Neural progenitor cell (in vitro differentiated cells): ENCODE measurements around the gene ATP10B. TPM values are rescaled to one million over a fixed set of nuclear protein-coding genes. Genes with fewer than 3 reads are reported as not detected.
A peak's percentile ranks its signal among the peaks of the same experiment; 100 is the strongest.

Experiments
- DNase-seq: peaks from one replicate; pipeline ENCODE4 v3.0.0-alpha.2; 2016; ENCODE audit warnings: low spot score
- H2AFZ ChIP-seq: fragments of 200-600 bp; sonication (generic); replicated peaks from 2 replicates; pipeline ENCODE4 v1.6.1; 2016; ENCODE audit warnings: antibody characterized with exemption
- H3F3A ChIP-seq: fragments of 200-600 bp; sonication (generic); 2 replicates; pipeline ENCODE4 v1.6.1; 2016; ENCODE audit warnings: antibody characterized with exemption, low read depth
- H3K27ac ChIP-seq: fragments of 200-600 bp; sonication (generic); 2 replicates; pipeline ENCODE4 v1.5.1; 2016; ENCODE audit warnings: mild to moderate bottlenecking
- H3K27me3 ChIP-seq: fragments of 200-600 bp; sonication (generic); 2 replicates; pipeline ENCODE4 v1.6.1; 2016; ENCODE audit warnings: mild to moderate bottlenecking, moderate library complexity
- H3K36me3 ChIP-seq: fragments of 200-600 bp; sonication (generic); 2 replicates; pipeline ENCODE4 v1.5.1; 2016
- H3K4me1 ChIP-seq: fragments of 200-600 bp; sonication (generic); 2 replicates; pipeline ENCODE4 v1.6.1; 2016; ENCODE audit warnings: mixed run types
- H3K4me2 ChIP-seq: fragments of 200-600 bp; sonication (generic); 2 replicates; pipeline ENCODE4 v1.6.1; 2016
- H3K4me3 ChIP-seq: fragments of 200-600 bp; sonication (generic); 2 replicates; pipeline ENCODE4 v1.5.1; 2016
- H3K79me2 ChIP-seq: fragments of 200-600 bp; sonication (generic); 2 replicates; pipeline ENCODE4 v1.6.1; 2016; ENCODE audit warnings: low read depth
- H3K9ac ChIP-seq: fragments of 200-600 bp; sonication (generic); 2 replicates; pipeline ENCODE4 v1.6.1; 2016
- H3K9me3 ChIP-seq: fragments of 200-600 bp; sonication (generic); 2 replicates; pipeline ENCODE4 v1.5.1; 2016; ENCODE audit warnings: low read depth
- H4K20me1 ChIP-seq: fragments of 200-600 bp; sonication (generic); 2 replicates; pipeline ENCODE4 v1.6.1; 2016; ENCODE audit warnings: low read depth
- H3K27ac Mint-ChIP-seq: 3 replicates; pipeline ENCODE4 v1.8.0; 2021; ENCODE audit warnings: mixed read lengths
- H3K27me3 Mint-ChIP-seq: 2 replicates; pipeline ENCODE4 v1.8.0; 2022; ENCODE audit warnings: low read depth, mild to moderate bottlenecking, inconsistent platforms, moderate library complexity, mixed read lengths; ENCODE audit not compliant: insufficient read depth
- H3K36me3 Mint-ChIP-seq: 3 replicates; pipeline ENCODE4 v1.8.0; 2021; ENCODE audit warnings: mixed read lengths
- H3K4me1 Mint-ChIP-seq: 3 replicates; pipeline ENCODE4 v1.8.0; 2021; ENCODE audit warnings: mixed read lengths
- H3K4me3 Mint-ChIP-seq: 3 replicates; pipeline ENCODE4 v1.8.0; 2021; ENCODE audit warnings: mild to moderate bottlenecking, moderate library complexity, mixed read lengths
- H3K9me3 Mint-ChIP-seq: 3 replicates; pipeline ENCODE4 v1.8.0; 2020; ENCODE audit warnings: mixed read lengths
- CTCF ChIP-seq: fragments of 200-600 bp; sonication (generic); IDR thresholded peaks from 2 replicates; pipeline ENCODE4 v1.5.1; 2017; ENCODE audit warnings: antibody characterized with exemption, mild to moderate bottlenecking
- EZH2 ChIP-seq: fragments of 200-600 bp; sonication (generic); IDR thresholded peaks from 2 replicates; pipeline ENCODE4 v1.6.1; 2017; ENCODE audit warnings: antibody characterized with exemption, mild to moderate bottlenecking, moderate library complexity
- EZH2phosphoT487 ChIP-seq: fragments of 200-600 bp; sonication (generic); IDR thresholded peaks from 2 replicates; pipeline ENCODE4 v1.6.1; 2017; ENCODE audit warnings: antibody characterized with exemption
- total RNA-seq: library from RNA; depleted of rRNA; stranded (reverse); fragments of >200 nt; gene quantifications from 2 replicates; pipeline ENCODE4 v1.2.3, GENCODE V29; 2015; ENCODE audit warnings: low replicate concordance

The ATP10B gene
- total RNA-seq, 1 donor from 2014 or later, result not detected

- H3K27me3 ChIP-seq, result no peaks in the 10 kb centered on the region
- no peak for DNase-seq
- H4K20me1 ChIP-seq, result no peaks in the 10 kb centered on the region
- H3K9me3 Mint-ChIP-seq, result no peaks in the 10 kb centered on the region
- no peak overlapping the region for H3K4me3 Mint-ChIP-seq
- no peak overlapping the region for H3K4me3 ChIP-seq
- H3K27me3 Mint-ChIP-seq, result peaks cover 2% of the 10 kb centered on the region
- H3K9ac ChIP-seq, result no peak overlapping the region
- no peaks in the 10 kb centered on the region for H3K9me3 ChIP-seq
- H2AFZ ChIP-seq, result no peak overlapping the region
- no peak overlapping the region for H3K4me2 ChIP-seq
- H3K4me1 ChIP-seq, result no peaks in the 10 kb centered on the region
- no peaks in the 10 kb centered on the region for H3K4me1 Mint-ChIP-seq
- no peak for TF ChIP-seq EZH2phosphoT487
- no peak for TF ChIP-seq EZH2
- TF ChIP-seq CTCF, result no peak
- H3K27ac ChIP-seq, result no peak overlapping the region
- H3K36me3 ChIP-seq, result no peaks in the 10 kb centered on the region
- H3K27ac Mint-ChIP-seq, result no peak overlapping the region
- no peaks in the 10 kb centered on the region for H3F3A ChIP-seq
- H3K36me3 Mint-ChIP-seq, result no peaks in the 10 kb centered on the region
- no peaks in the 10 kb centered on the region for H3K79me2 ChIP-seq
Measured at GRCh38 chr5:160626322-160626721, 225.7 kb downstream of the ATP10B start.

DNA sequence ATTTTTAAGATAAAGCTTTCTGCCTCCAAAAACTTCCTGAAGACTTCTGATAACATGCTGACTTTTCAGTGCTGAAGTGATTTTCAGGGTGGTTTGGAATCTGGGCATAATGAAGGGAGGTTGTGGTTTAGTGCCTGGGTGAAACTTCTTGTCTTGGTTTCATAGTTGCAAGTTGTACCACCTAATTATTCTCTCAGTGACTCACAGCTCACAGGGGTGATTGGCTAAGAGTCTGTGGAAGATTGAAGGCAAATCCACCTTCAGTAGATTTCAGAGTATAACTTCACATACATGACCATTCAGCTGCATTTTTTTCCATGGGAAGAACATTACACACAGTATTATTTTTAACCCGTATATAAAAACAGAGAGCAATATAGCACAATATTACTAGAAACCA, 230.5 kb downstream of the ATP10B start:
- no peak overlapping the region for H2AFZ ChIP-seq
- no peak overlapping the region for H3K27ac ChIP-seq
- H3K36me3 ChIP-seq, result no peaks in the 10 kb centered on the region
- H3K27me3 ChIP-seq, result no peaks in the 10 kb centered on the region
- no peaks in the 10 kb centered on the region for H3K9me3 ChIP-seq
- H3K4me1 ChIP-seq, result no peaks in the 10 kb centered on the region
- H3K4me2 ChIP-seq, result no peak overlapping the region
- no peaks in the 10 kb centered on the region for H3K36me3 Mint-ChIP-seq
- TF ChIP-seq CTCF (no peak), EZH2phosphoT487 (no peak), EZH2 (no peak)
- no peak overlapping the region for H3K27ac Mint-ChIP-seq
- no peak overlapping the region for H3K4me3 ChIP-seq
- no peaks in the 10 kb centered on the region for H3F3A ChIP-seq
- H3K27me3 Mint-ChIP-seq, result no peaks in the 10 kb centered on the region
- H4K20me1 ChIP-seq, result no peaks in the 10 kb centered on the region
- H3K79me2 ChIP-seq, result no peaks in the 10 kb centered on the region
- no peak overlapping the region for H3K4me3 Mint-ChIP-seq
- H3K4me1 Mint-ChIP-seq, result no peaks in the 10 kb centered on the region
- DNase-seq, result no peak
- H3K9ac ChIP-seq, result no peak overlapping the region
- H3K9me3 Mint-ChIP-seq, result no peaks in the 10 kb centered on the region

GRCh38 chr5:160620401-160620800, 231.6 kb downstream of the ATP10B start:
- Mint-ChIP-seq H3K27ac (no peak overlapping the region), H3K27me3 (no peaks in the 10 kb centered on the region), H3K4me3 (no peak overlapping the region), H3K9me3 (no peaks in the 10 kb centered on the region), H3K36me3 (no peaks in the 10 kb centered on the region), H3K4me1 (no peaks in the 10 kb centered on the region)
- Histone ChIP-seq H3K4me3 (no peak overlapping the region), H3K9me3 (no peaks in the 10 kb centered on the region), H3F3A (no peaks in the 10 kb centered on the region), H3K27me3 (no peaks in the 10 kb centered on the region), H2AFZ (no peak overlapping the region), H3K79me2 (no peaks in the 10 kb centered on the region), H3K4me1 (no peaks in the 10 kb centered on the region), H3K36me3 (no peaks in the 10 kb centered on the region), H3K27ac (no peak overlapping the region), H3K4me2 (no peak overlapping the region), H3K9ac (no peak overlapping the region), H4K20me1 (no peaks in the 10 kb centered on the region)
- TF ChIP-seq CTCF (no peak), EZH2 (no peak), EZH2phosphoT487 (no peak)
- DNase-seq, result no peak

- Histone ChIP-seq H3K4me1 (no peaks in the 10 kb centered on the region), H2AFZ (no peak overlapping the region), H3F3A (no peaks in the 10 kb centered on the region), H3K27me3 (no peaks in the 10 kb centered on the region), H3K36me3 (no peaks in the 10 kb centered on the region), H3K9ac (no peak overlapping the region), H4K20me1 (no peaks in the 10 kb centered on the region), H3K79me2 (no peaks in the 10 kb centered on the region), H3K4me3 (no peak overlapping the region), H3K9me3 (no peaks in the 10 kb centered on the region), H3K27ac (no peak overlapping the region), H3K4me2 (no peak overlapping the region)
- H3K36me3 Mint-ChIP-seq, result no peaks in the 10 kb centered on the region
- H3K4me1 Mint-ChIP-seq, result no peaks in the 10 kb centered on the region
- H3K9me3 Mint-ChIP-seq, result no peaks in the 10 kb centered on the region
- TF ChIP-seq EZH2phosphoT487 (no peak), CTCF (no peak), EZH2 (no peak)
- peak; percentile 9 for DNase-seq
- H3K4me3 Mint-ChIP-seq, result no peak overlapping the region
- H3K27me3 Mint-ChIP-seq, result no peaks in the 10 kb centered on the region
- no peak overlapping the region for H3K27ac Mint-ChIP-seq
Measured at GRCh38 chr5:160619381-160619780, 232.6 kb downstream of the ATP10B start.
